C4-2B (cell line): Measurements from ENCODE around the gene TAF12.
"Not testable (repeated sequence)": the region's sequence is repeated elsewhere in the genome, so short reads cannot be mapped to it uniquely, and the experiment has no call there.

Experiments
- H3K27ac ChIP-seq: fragments of 450-650 bp; 2 replicates; pipeline ENCODE4 v1.5.1; 2017
- ZFX ChIP-seq: fragments of 450-650 bp; IDR thresholded peaks from 2 replicates; pipeline ENCODE4 v1.6.1; 2017
- TF ChIP-seq, protein P1 (sequence below): fragments of 450-650 bp; conservative IDR thresholded peaks from 2 replicates; pipeline ENCODE4 v1.5.1; 2017; ENCODE audit warnings: mild to moderate bottlenecking

The TAF12 gene

DNA sequence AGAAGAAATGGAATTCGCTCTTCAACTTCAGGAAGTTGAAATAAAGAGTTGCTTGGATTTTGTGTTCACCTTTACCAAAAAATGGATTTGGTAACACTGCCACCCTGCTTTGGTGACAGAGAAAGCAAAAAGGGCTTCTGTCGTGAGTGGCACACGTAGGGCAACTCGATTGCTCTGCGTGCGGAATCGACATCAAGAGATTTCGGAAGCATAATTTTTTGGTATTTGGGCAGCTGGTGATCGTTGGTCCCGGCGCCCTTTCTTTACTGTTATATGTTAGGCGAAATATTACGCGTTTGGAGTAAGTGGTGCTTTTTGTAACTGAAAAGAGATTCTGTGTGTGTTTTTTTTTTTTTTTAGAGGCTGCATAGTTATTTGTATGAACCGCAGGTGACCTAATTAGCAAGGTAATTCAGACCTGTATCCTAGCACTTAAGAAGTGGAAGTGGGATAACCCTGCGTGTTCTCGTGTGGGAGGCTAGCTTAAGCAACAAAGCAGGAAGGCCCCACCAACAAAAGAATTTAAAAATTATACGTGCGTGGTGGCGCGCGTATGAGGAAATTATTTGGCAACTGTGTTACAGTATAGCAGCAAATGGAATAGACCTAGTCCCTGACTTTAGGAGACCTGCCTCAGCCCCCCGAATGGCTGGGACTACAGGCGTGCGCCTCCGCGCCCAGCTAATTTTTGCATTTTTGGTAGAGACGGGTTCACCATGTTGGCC is 5.8 kb upstream of the TAF12 start, which contains the start of gene RNU11:
Gene RNU11 (plus strand): TSS at position 127 of the 725 bp plus-strand sequence.
- peak within 1 kb of the TSS; percentile 90 for H3K27ac ChIP-seq
- TF ChIP-seq, protein P1, sequence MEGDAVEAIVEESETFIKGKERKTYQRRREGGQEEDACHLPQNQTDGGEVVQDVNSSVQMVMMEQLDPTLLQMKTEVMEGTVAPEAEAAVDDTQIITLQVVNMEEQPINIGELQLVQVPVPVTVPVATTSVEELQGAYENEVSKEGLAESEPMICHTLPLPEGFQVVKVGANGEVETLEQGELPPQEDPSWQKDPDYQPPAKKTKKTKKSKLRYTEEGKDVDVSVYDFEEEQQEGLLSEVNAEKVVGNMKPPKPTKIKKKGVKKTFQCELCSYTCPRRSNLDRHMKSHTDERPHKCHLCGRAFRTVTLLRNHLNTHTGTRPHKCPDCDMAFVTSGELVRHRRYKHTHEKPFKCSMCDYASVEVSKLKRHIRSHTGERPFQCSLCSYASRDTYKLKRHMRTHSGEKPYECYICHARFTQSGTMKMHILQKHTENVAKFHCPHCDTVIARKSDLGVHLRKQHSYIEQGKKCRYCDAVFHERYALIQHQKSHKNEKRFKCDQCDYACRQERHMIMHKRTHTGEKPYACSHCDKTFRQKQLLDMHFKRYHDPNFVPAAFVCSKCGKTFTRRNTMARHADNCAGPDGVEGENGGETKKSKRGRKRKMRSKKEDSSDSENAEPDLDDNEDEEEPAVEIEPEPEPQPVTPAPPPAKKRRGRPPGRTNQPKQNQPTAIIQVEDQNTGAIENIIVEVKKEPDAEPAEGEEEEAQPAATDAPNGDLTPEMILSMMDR = no peak
- TF ChIP-seq ZFX = no peak

DNA sequence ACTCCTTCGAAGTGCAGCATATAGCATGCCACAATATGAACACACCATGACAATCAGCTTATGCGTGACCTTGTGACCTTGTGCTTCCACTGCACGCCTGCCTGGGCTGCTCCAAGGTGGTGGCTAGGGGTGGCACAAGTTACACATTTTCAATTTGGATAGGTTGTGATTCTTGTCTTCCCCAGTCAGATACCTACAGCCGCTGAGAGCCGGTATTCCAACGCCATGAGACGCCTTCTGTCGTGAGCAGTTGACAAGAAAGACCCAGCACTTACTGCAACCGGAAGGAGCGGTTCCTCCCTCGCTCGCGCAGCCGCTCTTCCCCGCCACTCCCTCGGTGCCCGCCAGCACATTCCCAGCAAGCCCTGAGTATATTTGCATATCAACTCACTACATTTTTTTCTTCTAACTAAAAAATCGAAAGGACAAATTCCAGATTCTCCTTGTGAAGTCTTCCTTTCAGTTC is 5.2 kb upstream of the TAF12 start:
- no peak for TF ChIP-seq ZFX
- TF ChIP-seq, protein P1 = no peak
- peak overlapping the region; percentile 90 for H3K27ac ChIP-seq

DNA sequence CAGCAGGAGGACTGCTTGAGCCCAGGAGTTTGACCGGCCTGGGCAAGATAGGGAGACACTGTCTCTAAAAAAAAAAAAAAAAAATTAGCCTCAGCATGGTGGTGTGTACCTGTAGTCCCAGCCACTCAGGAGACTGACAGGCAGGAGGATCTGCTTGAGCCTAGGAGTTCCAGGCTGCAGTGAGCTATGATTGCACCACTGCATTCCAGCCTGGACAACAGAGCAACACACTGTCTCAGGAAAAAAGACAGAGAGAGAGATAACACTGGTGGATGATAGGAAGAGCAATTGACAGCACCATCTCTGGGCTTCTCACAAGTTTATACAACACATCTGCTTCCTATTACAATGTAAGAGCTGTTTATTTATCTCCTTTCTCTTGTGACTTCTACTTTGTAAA is 3.2 kb upstream of the TAF12 start:
- TF ChIP-seq ZFX = no peak
- TF ChIP-seq, protein P1 = no peak
- H3K27ac ChIP-seq = no peak overlapping the region; the same call in 1 of the 2 replicates

DNA sequence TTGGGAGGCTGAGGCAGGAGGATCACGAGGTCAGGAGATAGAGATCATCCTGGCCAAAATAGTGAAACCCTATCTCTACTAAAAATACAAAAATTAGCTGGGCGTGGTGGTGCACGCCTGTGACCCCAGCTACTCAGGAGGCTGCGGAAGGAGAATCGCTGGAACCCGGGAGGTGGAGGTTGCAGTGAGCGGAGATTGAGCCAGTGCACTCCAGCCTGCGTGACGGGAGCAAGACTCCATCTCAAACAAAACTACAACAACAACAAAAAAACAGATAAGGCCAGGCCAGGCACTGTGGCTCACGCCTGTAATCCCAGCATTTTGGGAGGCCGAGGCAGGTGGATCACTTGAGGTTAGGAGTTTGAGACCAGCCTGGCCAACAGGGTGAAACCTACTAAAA is 2.5 kb upstream of the TAF12 start:
- H3K27ac ChIP-seq = not testable (repeated sequence)

DNA sequence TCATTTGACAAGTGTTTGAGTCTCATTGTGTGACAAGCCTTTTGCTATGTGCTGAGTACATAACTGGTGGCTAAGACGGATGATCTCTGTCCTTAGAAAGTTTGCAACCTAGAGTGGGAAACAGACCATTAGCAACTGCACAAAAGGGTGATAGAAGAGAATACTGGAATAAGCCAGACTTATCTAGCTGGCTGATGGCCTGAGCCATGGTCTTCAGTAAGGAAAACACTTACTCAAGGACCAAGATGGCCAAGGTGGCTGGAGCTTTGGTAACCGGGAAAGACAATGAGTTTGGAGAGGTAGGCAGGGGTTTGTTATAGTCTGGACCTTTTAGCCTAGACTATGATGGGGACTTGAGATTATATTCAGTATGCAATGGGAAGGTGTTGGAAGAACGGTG is 1.6 kb upstream of the TAF12 start:
- peak overlapping the region; percentile 92; the same call in 1 of the 2 replicates for H3K27ac ChIP-seq
- TF ChIP-seq ZFX = no peak
- TF ChIP-seq, protein P1 = no peak

DNA sequence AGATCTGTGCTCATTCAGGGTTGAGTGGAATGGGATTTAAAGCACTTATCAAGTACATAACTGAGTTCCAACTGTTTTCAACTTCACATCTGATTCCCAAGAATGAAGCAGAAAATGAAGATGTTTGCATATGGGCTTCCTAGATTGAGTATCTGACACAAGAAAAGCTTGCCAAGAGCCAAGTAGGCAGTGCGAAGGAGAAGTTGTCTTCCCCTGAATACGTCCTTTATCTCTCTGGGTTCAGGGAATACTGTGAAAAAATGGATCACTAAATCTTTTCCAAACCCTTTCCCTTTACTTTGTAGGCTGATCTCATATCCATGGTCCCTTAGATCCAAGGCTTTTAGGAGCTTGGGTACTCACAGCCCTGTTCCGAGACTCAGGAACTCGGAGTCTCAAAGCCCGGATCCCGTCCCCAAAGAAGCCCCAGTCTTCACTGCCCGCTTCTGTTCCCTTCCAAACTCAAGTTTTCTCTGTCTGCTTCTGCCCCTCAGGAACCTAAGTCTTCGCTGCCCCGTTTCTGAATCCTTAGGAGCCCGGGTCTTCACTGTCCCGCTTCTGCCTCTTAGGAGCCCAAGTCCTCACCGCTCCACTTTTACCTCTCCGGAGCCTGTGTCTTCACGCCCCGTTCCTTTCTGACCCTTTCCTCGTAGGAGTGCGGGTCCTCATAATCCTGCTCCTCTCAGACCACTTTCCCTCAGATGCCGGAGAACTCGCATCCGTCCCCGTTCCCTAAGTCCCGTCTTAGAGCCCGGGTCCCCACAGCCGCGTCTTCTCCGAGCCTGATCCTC is 616 bp downstream of the TAF12 start:
- TF ChIP-seq ZFX = no peak
- H3K27ac ChIP-seq = peak overlapping the region; percentile 92

DNA sequence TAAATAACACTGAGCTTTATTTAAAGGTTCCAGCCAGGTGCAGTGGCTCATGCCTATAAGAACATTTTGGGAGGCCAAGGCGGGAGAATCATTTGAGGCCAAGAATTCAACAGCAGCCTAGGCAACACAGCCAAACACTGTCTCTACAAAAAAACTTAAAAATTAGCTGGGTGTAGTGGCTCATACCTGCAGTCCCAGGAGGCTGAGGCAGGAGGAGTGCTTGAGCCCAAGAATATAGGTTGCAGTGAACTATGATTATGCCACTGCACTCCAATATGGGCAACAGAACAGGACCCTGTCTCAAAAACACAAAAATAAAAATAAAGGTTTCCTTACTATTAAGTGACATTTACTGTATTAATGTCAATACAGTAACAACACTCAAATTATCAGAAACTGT is 2.1 kb downstream of the TAF12 start:
- no peak overlapping the region for H3K27ac ChIP-seq
- TF ChIP-seq ZFX = no peak
- TF ChIP-seq, protein P1 = no peak; the same call in 1 of the 2 replicates

DNA sequence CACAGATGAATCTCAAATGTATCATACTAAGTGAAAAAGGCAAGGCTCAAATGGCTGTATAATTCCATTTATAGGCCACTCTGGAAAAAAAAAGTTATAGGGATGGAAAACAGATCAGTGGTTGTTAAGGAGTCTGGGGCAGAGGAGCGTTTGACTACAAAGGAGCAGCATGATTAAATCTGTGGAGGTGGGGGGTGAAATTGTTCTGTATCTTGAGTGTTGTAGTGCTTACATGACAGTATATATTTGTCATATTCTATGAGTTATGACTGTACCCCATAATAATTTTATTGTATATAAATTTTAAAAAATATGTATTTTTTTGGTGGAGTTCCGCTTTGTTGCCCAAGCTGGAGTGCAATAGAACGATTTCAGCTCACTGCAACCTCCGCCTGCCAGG is 10.3 kb downstream of the TAF12 start:
- no peak for TF ChIP-seq ZFX
- TF ChIP-seq, protein P1 = no peak
- no peak overlapping the region for H3K27ac ChIP-seq
